Suppressor macrophage treated with lipopolysaccharide for 4 hours (primary cell): ENCODE measurements around the gene GHRHR.

ENCODE experiments used
- DNase-seq: peaks from one replicate; pipeline ENCODE4 v3.0.0-alpha.2; 2020

The GHRHR gene

GRCh38 chr7:30929686-30930085 is 34.1 kb upstream of the GHRHR start:
- DNase-seq = no peak

GRCh38 chr7:30930621-30931020 is 33.1 kb upstream of the GHRHR start:
- DNase-seq = no peak

- DNase-seq = no peak
Observed at GRCh38 chr7:30931161-30931928, 32.4 kb upstream of the GHRHR start.

DNA sequence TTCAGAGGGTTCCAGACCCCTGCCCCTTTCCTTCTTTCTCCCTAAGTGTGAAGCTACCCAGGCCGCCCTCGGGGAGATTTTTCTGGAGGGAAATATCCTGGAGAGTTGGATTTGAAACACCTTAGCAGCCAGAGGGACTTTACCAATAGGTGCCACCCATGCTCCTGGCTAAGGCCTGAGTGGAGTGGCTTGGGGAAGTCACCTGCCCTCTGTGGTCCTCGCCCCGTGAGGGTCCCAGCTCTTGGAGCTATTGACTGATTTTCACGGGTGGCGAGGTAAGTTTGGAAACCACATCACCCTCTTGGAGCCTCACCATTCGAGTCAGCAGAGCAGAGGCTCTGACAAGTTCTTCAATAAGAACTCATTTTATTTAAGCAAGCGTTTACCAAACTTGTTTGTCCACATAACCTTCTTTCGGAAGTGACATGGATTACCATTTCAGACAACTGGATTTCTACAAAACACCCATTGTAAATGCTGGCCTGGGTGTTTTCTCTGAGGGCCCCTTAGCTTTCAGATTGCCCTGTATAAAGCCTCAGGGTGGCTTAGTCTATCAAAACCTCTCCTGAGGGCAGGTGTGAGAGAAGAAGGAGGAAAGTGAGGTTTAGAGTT is 31.7 kb upstream of the GHRHR start:
- DNase-seq = no peak

DNA sequence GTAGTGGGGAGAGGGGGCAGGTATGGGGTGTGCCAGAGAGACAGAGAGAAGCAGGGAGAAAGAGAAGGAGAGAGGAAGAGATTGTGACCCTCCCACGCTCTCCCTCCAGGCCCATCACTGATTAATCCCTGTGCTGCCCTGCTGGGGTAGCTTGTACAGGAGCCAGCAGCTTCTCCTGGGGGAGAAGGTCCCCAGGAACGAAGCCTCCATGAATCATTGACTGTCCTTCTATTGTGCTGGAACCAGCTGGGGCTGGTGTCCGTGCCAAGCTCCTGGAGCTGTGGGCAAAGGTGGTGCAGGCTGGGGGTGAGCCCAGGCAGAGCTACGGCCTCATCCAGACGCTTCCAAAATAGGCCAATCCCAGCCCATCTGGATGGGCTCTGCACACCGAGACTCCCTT is 31.2 kb upstream of the GHRHR start:
- DNase-seq = no peak

- no peak for DNase-seq
Observed at GRCh38 chr7:30933124-30933974, 30.4 kb upstream of the GHRHR start.

GRCh38 chr7:30934225-30934624 is 29.5 kb upstream of the GHRHR start:
- no peak for DNase-seq

GRCh38 chr7:30934732-30935568 is 28.8 kb upstream of the GHRHR start:
- no peak for DNase-seq

- DNase-seq = no peak
Observed at GRCh38 chr7:30935569-30935877, 28.2 kb upstream of the GHRHR start.

- no peak for DNase-seq
Observed at GRCh38 chr7:30936650-30937245, 27.0 kb upstream of the GHRHR start.

- no peak for DNase-seq
Observed at GRCh38 chr7:30937416-30937815, 26.3 kb upstream of the GHRHR start.

GRCh38 chr7:30938435-30939316 is 25.1 kb upstream of the GHRHR start:
- peak; percentile 66 for DNase-seq

- no peak for DNase-seq
Observed at GRCh38 chr7:30941582-30942323, 22.0 kb upstream of the GHRHR start.

- DNase-seq = no peak
Observed at GRCh38 chr7:30950197-30950596, 13.6 kb upstream of the GHRHR start.

DNA sequence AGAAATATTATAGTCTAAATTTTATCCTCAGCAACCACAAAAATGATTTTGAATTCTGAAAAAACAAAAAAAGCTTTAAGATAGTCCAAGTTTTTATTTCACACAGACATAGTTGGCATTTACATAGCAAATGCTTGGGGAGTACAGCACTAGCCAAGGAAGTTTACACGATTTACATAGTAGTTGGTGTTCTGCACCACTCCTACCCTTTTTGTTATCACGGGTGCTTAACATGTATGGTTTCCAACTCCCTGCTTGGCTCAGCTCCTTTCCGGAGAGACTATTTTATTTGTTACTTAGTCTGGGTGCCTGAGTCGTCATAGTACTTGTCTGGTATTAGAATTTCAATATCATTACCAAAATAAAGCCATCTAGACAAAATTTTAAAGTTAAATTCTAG is 8.8 kb upstream of the GHRHR start:
- DNase-seq = no peak

GRCh38 chr7:30956704-30957103 is 7.0 kb upstream of the GHRHR start:
- no peak for DNase-seq

DNA sequence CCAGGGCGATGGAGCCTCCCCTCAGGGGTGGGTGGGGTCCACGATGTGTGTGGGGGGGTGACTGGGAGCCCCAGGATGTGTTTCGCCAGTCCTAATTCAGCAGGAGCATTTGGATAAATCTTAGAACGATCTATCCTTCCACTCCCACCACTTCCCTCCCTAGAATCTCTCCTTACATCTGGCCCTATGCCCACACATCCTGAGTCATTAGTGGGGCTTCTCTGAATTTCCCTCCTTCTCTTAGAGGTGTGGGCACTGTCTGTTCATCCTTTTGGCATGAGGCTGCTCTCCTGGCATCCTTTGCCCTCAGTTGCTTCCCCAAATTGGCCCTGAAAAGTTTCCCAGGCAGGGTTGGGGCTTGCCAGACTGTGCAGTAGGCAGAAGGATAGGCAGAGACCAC is 1.6 kb downstream of the GHRHR start:
- DNase-seq = no peak

GRCh38 chr7:30965883-30966282 is 2.1 kb downstream of the GHRHR start:
- DNase-seq = no peak

GRCh38 chr7:30968294-30968693 is 4.5 kb downstream of the GHRHR start:
- DNase-seq = no peak

GRCh38 chr7:30968747-30969603 is 5.2 kb downstream of the GHRHR start:
- DNase-seq = no peak
